Measurements from ENCODE around the gene EFHD1. TPM values are rescaled to one million over a fixed set of nuclear protein-coding genes. Genes with fewer than 3 reads are reported as not detected.

The EFHD1 gene
- polyA plus RNA-seq, 1 experiment: 76.5 TPM

DNA sequence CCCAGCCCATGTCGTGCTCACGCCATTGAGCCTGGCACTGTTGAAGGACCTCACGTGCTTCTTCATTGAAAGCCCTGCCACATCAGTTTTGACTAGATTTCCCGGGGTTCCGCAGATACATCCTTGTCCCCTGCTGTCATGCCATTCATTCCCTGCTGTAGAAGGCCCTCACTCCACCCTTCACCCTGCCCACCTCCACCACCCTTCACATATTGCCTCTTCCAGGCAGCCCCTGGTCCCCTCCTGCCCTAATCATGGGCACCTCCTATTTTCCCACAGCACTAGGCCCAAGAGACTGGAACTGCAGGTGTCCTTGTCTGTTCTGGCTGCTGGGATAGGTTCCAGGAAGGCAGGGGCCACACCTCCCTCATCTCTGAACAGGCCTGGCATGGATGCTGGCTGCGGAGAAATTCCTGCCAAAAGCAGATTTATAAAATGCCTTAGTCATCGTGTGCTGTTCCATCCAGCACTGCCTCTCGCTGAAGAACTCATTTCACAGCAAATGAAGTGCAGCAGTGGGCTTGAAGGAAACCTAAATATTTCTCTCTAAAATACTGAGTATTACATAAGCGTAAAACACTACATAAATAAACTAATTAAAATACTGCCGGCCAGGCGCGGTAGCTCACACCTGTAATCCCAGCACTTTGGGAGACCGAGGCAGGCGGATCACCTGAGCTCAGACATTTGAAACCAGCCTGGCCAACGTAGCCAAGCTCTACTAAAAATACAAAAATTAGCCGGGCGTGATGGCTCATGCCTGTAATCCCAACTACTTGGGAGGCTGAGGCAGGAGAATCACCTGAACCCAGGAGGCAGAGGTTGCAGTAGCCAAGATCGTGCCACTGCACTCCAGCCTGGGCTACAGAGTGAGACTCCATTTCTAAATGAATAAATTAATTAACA is 44.5 kb upstream of the EFHD1 start:
- POLR2A ChIA-PET: no interaction called here
- DNase-seq (ENCODE audit: low read depth): peak; percentile 32
- TF ChIP-seq, protein P1, sequence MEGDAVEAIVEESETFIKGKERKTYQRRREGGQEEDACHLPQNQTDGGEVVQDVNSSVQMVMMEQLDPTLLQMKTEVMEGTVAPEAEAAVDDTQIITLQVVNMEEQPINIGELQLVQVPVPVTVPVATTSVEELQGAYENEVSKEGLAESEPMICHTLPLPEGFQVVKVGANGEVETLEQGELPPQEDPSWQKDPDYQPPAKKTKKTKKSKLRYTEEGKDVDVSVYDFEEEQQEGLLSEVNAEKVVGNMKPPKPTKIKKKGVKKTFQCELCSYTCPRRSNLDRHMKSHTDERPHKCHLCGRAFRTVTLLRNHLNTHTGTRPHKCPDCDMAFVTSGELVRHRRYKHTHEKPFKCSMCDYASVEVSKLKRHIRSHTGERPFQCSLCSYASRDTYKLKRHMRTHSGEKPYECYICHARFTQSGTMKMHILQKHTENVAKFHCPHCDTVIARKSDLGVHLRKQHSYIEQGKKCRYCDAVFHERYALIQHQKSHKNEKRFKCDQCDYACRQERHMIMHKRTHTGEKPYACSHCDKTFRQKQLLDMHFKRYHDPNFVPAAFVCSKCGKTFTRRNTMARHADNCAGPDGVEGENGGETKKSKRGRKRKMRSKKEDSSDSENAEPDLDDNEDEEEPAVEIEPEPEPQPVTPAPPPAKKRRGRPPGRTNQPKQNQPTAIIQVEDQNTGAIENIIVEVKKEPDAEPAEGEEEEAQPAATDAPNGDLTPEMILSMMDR (IDR thresholded peaks at IDR 0.05; ENCODE audit: insufficient read depth, low read depth, low read length): no peak
- H3K27me3 ChIP-seq (ENCODE audit: control insufficient read depth, insufficient read depth, low read length): no peaks in the 10 kb centered on the region
- H3K4me3 ChIP-seq (ENCODE audit: low read depth, low read length): no peak overlapping the region
- CTCF ChIA-PET: interaction anchor here (0.9 kb wide), 1 partner anchor 12 kb away, joined by 4 read pairs; no protein-coding TSS in a partner anchor
- no peaks in the 10 kb centered on the region for H3K36me3 ChIP-seq (ENCODE audit: control insufficient read depth, insufficient read depth, low read length)

DNA sequence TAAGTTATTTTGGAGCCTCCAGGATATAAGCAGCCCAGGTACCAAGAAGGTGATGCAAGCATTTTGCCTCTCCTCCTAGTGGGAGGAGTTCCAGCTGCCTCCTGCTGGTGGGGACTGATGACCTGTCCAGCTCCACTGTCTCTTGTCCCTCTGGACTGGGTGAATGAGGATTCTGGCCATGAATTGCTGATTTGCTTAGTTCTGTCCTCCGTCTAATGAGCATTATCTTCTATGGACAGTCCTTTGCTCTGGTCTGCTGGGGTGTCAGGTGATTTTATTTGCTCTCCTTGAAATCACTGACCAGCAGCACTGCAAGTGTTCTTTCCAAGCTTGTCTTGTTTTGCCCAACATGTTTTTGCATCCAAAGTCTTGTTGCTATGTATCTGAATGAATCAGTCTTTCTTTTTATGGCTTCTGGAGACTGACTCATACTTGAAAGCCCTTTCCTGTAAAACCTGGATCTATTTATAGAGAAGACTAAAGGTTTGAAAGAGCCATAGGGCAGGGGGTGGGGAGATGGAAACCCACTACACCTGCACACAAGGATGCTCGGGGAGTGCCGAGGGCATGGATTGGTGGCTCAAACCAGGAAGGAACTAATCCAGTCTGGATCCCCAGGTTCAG is 40.5 kb upstream of the EFHD1 start:
- peak; percentile 91 for DNase-seq (ENCODE audit: low read depth)
- no peaks in the 10 kb centered on the region for H3K36me3 ChIP-seq (ENCODE audit: control insufficient read depth, insufficient read depth, low read length)
- no peaks in the 10 kb centered on the region for H3K27me3 ChIP-seq (ENCODE audit: control insufficient read depth, insufficient read depth, low read length)
- TF ChIP-seq, protein P1 (IDR thresholded peaks at IDR 0.05; ENCODE audit: insufficient read depth, low read depth, low read length): peak; percentile 31
- no peak overlapping the region for H3K4me3 ChIP-seq (ENCODE audit: low read depth, low read length)
- CTCF ChIA-PET: interaction anchor here (1.4 to 3.9 kb wide), 4 partner anchors 10 to 19 kb away, joined by 3 to 18 read pairs (median 4); no protein-coding TSS in a partner anchor
- POLR2A ChIA-PET: interaction anchor here (0.6 kb wide), 1 partner anchor 20 kb away, joined by 3 read pairs; no protein-coding TSS in a partner anchor

DNA sequence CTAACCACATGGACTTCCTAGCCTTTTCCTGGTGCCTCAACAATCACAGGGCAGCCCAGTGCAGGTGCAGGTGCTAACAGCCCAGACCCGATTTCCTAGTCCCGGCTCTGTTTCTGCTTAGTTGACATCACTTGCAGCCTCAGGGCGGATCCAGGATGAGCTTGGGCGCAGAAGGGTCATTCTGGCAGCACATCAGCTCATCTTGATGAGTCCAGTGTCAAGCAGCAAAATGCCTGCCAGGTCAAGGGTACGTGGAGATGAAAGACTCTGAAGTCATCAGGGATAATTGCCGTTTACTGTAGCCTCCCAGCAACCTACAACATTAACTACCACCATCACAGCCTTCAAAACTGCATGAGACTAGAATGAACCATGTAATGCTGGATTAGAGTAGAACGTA is 39.4 kb upstream of the EFHD1 start:
- no peaks in the 10 kb centered on the region for H3K27me3 ChIP-seq (ENCODE audit: control insufficient read depth, insufficient read depth, low read length)
- H3K36me3 ChIP-seq (ENCODE audit: control insufficient read depth, insufficient read depth, low read length): no peaks in the 10 kb centered on the region
- ChIA-PET CTCF (interaction anchor here (1.4 to 3.9 kb wide), 2 partner anchors 9 to 11 kb away, joined by 3 to 18 read pairs; no protein-coding TSS in a partner anchor), POLR2A (no interaction called here)
- TF ChIP-seq, protein P1 (IDR thresholded peaks at IDR 0.05; ENCODE audit: insufficient read depth, low read depth, low read length): no peak
- no peak for DNase-seq (ENCODE audit: low read depth)
- H3K4me3 ChIP-seq (ENCODE audit: low read depth, low read length): no peak overlapping the region

DNA sequence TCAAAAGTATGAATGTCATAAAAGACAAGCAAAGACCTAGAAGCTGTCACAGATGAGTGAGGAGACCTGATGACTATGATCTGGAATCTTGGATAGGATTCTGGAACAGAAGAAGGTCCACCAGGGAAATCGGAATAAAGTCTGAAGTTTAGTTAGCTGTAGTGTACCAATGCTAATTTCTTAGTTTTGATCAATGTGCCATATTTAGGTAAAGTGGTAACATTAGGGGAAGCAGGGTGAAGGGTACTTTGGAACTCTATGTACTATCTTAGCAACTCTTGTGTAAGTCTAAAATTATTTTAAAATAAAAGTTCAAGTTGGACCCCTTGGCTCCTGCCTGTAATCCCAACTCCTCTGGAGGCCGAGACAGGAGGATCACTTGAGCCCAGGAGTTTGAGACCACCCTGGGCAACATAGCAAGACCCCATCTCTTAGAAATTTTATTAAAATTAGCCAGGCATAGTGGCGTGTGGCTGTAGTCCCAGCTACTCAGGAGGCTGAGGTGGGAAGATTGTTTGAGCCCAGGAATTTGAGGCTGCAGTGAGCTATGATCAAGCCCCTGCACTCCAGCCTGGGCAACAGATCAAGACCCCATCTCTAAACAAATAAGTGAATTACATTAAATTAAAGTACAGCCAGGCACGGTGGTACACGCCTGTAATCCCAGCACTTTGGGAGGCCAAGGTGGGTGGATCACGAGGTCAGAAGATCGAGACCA is 35.9 kb upstream of the EFHD1 start:
- TF ChIP-seq, protein P1 (IDR thresholded peaks at IDR 0.05; ENCODE audit: insufficient read depth, low read depth, low read length): no peak
- POLR2A ChIA-PET: no interaction called here
- no peaks in the 10 kb centered on the region for H3K27me3 ChIP-seq (ENCODE audit: control insufficient read depth, insufficient read depth, low read length)

More for the DNA sequence above, 35.9 kb upstream of the EFHD1 start:
- CTCF ChIA-PET: interaction anchor here (0.7 to 2.2 kb wide), 3 partner anchors 8 to 655 kb away, joined by 3 to 6 read pairs (median 3); partner anchors contain the start of gene EFHD1
- Histone ChIP-seq H3K36me3 (ENCODE audit: control insufficient read depth, insufficient read depth, low read length) (no peaks in the 10 kb centered on the region), H3K4me3 (ENCODE audit: low read depth, low read length) (no peak overlapping the region)
- DNase-seq (ENCODE audit: low read depth): no peak

Measured in BJ (cell line).